ENCODE data around the gene FOXA1. TPM values are rescaled to one million over a fixed set of nuclear protein-coding genes. Genes with fewer than 3 reads are reported as not detected.

FOXA1 gene
- total RNA-seq, 1 experiment from 2014 or later: 8.7 TPM

DNA sequence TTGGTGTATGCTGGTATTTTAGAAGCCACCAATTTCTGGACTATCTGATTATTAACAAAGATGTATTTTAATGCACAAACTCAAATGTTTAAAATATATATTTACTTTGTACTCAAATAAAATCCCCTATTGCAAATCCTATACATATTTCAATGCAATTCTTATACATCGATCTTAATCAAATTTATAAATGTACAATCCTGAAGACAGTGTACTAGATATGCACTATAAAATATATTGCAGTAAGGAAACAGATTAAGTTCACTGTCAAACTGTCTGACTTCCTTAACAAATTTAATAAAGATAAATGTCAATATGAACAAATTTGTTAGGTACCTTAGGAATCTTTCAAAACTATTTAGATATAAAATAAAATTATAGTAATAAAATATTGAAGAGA, 43.9 kb downstream of the FOXA1 start:
- DNase-seq (ENCODE audit: low read depth, low spot score) (no peak), ATAC-seq (no peak)
- intact Hi-C loops (cut with micrococcal nuclease; ENCODE audit: unreplicated experiment) (no loop called here), in situ Hi-C loops (cut with HindIII; ENCODE audit: low pct_unique_long_range_greater_than_20kb, low sequenced_read_pairs) (no loop called here)
- Histone ChIP-seq H3K4me3 (ENCODE audit: low read depth in 2 of 2, low read length in 2 of 2) (no peak overlapping the region), H3K4me1 (ENCODE audit: control insufficient read depth, insufficient read depth, low read length) (no peaks in the 10 kb centered on the region; the same call in none of the 2 replicates), H3K27ac (ENCODE audit: low read length) (no peak overlapping the region), H3K9me3 (ENCODE audit: control insufficient read depth, insufficient read depth, low read depth, low read length) (no peaks in the 10 kb centered on the region; the same call in 1 of the 2 replicates), H3K36me3 (ENCODE audit: control insufficient read depth, insufficient read depth, low read length) (no peaks in the 10 kb centered on the region), H3K27me3 (ENCODE audit: control insufficient read depth, insufficient read depth, low read length) (no peaks in the 10 kb centered on the region)
- ChIA-PET CTCF (no interaction called here), POLR2A (no interaction called here)
- TF ChIP-seq SIN3A (IDR thresholded peaks at IDR 0.05; ENCODE audit: borderline replicate concordance, insufficient read depth, low read depth, low read length) (no peak), POLR2AphosphoS5 (IDR thresholded peaks at IDR 0.05; ENCODE audit: low read depth, low read length) (no peak), TCF7L2 (IDR thresholded peaks at IDR 0.05; ENCODE audit: low read depth, low read length) (no peak)
- TF ChIP-seq, protein P1, sequence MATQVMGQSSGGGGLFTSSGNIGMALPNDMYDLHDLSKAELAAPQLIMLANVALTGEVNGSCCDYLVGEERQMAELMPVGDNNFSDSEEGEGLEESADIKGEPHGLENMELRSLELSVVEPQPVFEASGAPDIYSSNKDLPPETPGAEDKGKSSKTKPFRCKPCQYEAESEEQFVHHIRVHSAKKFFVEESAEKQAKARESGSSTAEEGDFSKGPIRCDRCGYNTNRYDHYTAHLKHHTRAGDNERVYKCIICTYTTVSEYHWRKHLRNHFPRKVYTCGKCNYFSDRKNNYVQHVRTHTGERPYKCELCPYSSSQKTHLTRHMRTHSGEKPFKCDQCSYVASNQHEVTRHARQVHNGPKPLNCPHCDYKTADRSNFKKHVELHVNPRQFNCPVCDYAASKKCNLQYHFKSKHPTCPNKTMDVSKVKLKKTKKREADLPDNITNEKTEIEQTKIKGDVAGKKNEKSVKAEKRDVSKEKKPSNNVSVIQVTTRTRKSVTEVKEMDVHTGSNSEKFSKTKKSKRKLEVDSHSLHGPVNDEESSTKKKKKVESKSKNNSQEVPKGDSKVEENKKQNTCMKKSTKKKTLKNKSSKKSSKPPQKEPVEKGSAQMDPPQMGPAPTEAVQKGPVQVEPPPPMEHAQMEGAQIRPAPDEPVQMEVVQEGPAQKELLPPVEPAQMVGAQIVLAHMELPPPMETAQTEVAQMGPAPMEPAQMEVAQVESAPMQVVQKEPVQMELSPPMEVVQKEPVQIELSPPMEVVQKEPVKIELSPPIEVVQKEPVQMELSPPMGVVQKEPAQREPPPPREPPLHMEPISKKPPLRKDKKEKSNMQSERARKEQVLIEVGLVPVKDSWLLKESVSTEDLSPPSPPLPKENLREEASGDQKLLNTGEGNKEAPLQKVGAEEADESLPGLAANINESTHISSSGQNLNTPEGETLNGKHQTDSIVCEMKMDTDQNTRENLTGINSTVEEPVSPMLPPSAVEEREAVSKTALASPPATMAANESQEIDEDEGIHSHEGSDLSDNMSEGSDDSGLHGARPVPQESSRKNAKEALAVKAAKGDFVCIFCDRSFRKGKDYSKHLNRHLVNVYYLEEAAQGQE (IDR thresholded peaks at IDR 0.05; ENCODE audit: insufficient read depth in 1 of 2, low read depth in 2 of 2, low read length in 1 of 2): no peak
- TF ChIP-seq, protein P2, sequence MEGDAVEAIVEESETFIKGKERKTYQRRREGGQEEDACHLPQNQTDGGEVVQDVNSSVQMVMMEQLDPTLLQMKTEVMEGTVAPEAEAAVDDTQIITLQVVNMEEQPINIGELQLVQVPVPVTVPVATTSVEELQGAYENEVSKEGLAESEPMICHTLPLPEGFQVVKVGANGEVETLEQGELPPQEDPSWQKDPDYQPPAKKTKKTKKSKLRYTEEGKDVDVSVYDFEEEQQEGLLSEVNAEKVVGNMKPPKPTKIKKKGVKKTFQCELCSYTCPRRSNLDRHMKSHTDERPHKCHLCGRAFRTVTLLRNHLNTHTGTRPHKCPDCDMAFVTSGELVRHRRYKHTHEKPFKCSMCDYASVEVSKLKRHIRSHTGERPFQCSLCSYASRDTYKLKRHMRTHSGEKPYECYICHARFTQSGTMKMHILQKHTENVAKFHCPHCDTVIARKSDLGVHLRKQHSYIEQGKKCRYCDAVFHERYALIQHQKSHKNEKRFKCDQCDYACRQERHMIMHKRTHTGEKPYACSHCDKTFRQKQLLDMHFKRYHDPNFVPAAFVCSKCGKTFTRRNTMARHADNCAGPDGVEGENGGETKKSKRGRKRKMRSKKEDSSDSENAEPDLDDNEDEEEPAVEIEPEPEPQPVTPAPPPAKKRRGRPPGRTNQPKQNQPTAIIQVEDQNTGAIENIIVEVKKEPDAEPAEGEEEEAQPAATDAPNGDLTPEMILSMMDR (IDR thresholded peaks at IDR 0.05): no peak
- BruUV-seq (replicated peaks): no TSS peak

DNA sequence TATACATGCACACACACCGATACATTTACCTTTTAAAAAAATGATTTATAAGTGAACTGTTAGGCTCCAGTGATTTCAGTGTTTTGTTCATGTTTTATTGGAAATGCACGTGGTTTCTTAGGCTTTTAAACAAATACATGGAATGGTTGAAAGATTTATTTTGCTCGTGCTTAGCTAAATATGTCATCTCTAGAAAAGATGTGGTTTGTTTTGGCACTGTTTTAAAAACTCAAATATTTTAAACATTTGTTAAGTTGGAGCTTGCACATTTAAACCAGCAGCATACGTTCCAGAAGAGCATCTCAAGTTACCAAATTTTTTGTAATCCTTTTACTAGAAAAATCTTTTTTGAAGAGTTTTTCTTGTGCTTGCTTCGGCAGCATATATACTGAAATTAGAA, 44.5 kb downstream of the FOXA1 start:
- H3K9me3 ChIP-seq (ENCODE audit: control insufficient read depth, insufficient read depth, low read depth, low read length): no peaks in the 10 kb centered on the region; the same call in 1 of the 2 replicates
- no peak overlapping the region for H3K4me3 ChIP-seq (ENCODE audit: low read depth in 2 of 2, low read length in 2 of 2)
- intact Hi-C loops (cut with micrococcal nuclease; ENCODE audit: unreplicated experiment): no loop called here
- no peaks in the 10 kb centered on the region for H3K36me3 ChIP-seq (ENCODE audit: control insufficient read depth, insufficient read depth, low read length)
- DNase-seq (ENCODE audit: low read depth, low spot score): no peak
- in situ Hi-C loops (cut with HindIII; ENCODE audit: low pct_unique_long_range_greater_than_20kb, low sequenced_read_pairs): no loop called here
- ChIA-PET CTCF (no interaction called here), POLR2A (no interaction called here)
- no peak for ATAC-seq
- H3K4me1 ChIP-seq (ENCODE audit: control insufficient read depth, insufficient read depth, low read length): peaks cover 2% of the 10 kb centered on the region
- TF ChIP-seq, protein P1 (IDR thresholded peaks at IDR 0.05; ENCODE audit: insufficient read depth in 1 of 2, low read depth in 2 of 2, low read length in 1 of 2): no peak
- TF ChIP-seq TCF7L2 (IDR thresholded peaks at IDR 0.05; ENCODE audit: low read depth, low read length) (no peak), SIN3A (IDR thresholded peaks at IDR 0.05; ENCODE audit: borderline replicate concordance, insufficient read depth, low read depth, low read length) (no peak), POLR2AphosphoS5 (IDR thresholded peaks at IDR 0.05; ENCODE audit: low read depth, low read length) (no peak)
- TF ChIP-seq, protein P2 (IDR thresholded peaks at IDR 0.05): no peak
- H3K27ac ChIP-seq (ENCODE audit: low read length): no peak overlapping the region
- no peaks in the 10 kb centered on the region for H3K27me3 ChIP-seq (ENCODE audit: control insufficient read depth, insufficient read depth, low read length)
- no TSS peak for BruUV-seq (replicated peaks)
